Cardiac muscle cell (in vitro differentiated cells and primary cell): ENCODE results near the gene PDCD1. TPM values are rescaled to one million over a fixed set of nuclear protein-coding genes. Genes with fewer than 3 reads are reported as not detected.
"Not testable (repeated sequence)": the region's sequence is repeated elsewhere in the genome, so short reads cannot be mapped to it uniquely, and the experiment has no call there.

Experiments
- DNase-seq, 2 donors: peaks; one replicate each; pipeline versions ENCODE4 v3.0.0 to v3.0.0-alpha.2; 2010 to 2017; ENCODE audit warnings: low read depth in 1 of 2, low spot score in 1 of 2
- H3K27ac ChIP-seq: fragments of 200-600 bp; sonication (generic); 2 replicates; pipeline ENCODE4 v1.5.1; 2016
- H3K27me3 ChIP-seq: fragments of 200-600 bp; sonication (generic); 2 replicates; pipeline ENCODE4 v1.6.0; 2016; ENCODE audit warnings: control low read depth
- H3K36me3 ChIP-seq: fragments of 200-600 bp; sonication (generic); 2 replicates; pipeline ENCODE4 v1.5.1; 2016; ENCODE audit warnings: control low read depth
- H3K4me1 ChIP-seq: fragments of 200-600 bp; sonication (generic); 2 replicates; pipeline ENCODE4 v1.8.1; 2017; ENCODE audit warnings: low read depth, mild to moderate bottlenecking, mixed run types
- H3K4me3 ChIP-seq: fragments of 200-600 bp; sonication (generic); 2 replicates; pipeline ENCODE4 v1.5.1; 2016; ENCODE audit warnings: mild to moderate bottlenecking
- H3K9me3 ChIP-seq: fragments of 200-600 bp; sonication (generic); 2 replicates; pipeline ENCODE4 v1.5.1; 2017; ENCODE audit warnings: low read depth, mild to moderate bottlenecking, control low read depth
- polyA plus RNA-seq: library from polyadenylated mRNA; unstranded; fragments of >200 nt; fragmentation: Nextera tagmentation; extraction: Ambion mirVana; gene quantifications from 2 replicates; pipeline ENCODE4 v1.2.1, GENCODE V29; 2016
- total RNA-seq: library from RNA; depleted of rRNA; stranded (reverse); fragments of >200 nt; gene quantifications from 2 replicates; pipeline ENCODE4 v1.2.3, GENCODE V29; 2016
- TF ChIP-seq, protein P1 (sequence below): IDR thresholded peaks from 2 replicates; pipeline ENCODE4 v1.5.1; 2012; ENCODE audit warnings: low read depth, mild to moderate bottlenecking, low read length

The PDCD1 gene
- total and polyA plus RNA-seq, 2 experiments from 2014 or later, result not detected

DNA sequence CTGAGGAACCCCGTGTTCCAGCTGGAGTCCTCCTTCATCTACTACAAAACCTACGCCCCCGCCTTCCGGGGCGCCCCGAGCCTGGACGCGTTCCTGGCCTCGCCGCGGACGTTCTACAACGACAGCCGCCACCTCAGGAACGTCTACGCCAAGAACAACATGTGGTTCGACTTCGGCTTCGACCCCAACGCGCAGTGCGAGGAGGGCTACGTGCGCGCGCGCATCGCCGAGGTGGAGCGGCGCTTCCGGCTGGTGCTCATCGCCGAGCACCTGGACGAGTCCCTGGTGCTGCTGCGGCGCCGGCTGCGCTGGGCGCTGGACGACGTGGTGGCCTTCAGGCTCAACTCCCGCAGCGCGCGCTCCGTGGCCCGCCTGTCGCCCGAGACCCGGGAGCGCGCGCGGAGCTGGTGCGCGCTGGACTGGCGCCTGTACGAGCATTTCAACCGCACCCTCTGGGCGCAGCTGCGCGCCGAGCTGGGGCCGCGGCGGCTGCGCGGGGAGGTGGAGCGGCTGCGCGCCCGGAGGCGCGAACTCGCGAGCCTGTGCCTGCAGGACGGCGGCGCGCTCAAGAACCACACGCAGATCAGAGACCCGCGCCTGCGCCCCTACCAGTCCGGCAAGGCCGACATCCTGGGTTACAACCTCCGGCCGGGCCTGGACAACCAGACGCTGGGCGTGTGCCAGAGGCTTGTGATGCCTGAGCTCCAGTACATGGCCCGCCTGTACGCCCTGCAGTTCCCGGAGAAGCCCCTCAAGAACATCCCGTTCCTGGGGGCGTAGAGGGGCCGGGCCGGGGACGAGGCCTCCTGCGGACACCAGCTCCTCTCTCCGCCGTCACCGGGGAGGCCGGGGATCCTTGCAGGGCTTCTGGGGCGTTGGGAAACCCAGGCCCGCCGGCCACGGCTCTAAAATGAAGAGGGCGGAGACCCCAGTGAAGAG lies 55.0 kb downstream of the PDCD1 start:
- H3K4me1 ChIP-seq, result peaks cover 6% of the 10 kb centered on the region
- H3K36me3 ChIP-seq, result no peaks in the 10 kb centered on the region
- no peak overlapping the region for H3K27ac ChIP-seq
- H3K4me3 ChIP-seq, result peak overlapping the region; percentile 30
- H3K27me3 ChIP-seq, result peaks cover 17% of the 10 kb centered on the region
- peak; percentile 67 to 74 for DNase-seq
- no peaks in the 10 kb centered on the region for H3K9me3 ChIP-seq
- TF ChIP-seq, protein P1, sequence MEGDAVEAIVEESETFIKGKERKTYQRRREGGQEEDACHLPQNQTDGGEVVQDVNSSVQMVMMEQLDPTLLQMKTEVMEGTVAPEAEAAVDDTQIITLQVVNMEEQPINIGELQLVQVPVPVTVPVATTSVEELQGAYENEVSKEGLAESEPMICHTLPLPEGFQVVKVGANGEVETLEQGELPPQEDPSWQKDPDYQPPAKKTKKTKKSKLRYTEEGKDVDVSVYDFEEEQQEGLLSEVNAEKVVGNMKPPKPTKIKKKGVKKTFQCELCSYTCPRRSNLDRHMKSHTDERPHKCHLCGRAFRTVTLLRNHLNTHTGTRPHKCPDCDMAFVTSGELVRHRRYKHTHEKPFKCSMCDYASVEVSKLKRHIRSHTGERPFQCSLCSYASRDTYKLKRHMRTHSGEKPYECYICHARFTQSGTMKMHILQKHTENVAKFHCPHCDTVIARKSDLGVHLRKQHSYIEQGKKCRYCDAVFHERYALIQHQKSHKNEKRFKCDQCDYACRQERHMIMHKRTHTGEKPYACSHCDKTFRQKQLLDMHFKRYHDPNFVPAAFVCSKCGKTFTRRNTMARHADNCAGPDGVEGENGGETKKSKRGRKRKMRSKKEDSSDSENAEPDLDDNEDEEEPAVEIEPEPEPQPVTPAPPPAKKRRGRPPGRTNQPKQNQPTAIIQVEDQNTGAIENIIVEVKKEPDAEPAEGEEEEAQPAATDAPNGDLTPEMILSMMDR, result no peak

DNA sequence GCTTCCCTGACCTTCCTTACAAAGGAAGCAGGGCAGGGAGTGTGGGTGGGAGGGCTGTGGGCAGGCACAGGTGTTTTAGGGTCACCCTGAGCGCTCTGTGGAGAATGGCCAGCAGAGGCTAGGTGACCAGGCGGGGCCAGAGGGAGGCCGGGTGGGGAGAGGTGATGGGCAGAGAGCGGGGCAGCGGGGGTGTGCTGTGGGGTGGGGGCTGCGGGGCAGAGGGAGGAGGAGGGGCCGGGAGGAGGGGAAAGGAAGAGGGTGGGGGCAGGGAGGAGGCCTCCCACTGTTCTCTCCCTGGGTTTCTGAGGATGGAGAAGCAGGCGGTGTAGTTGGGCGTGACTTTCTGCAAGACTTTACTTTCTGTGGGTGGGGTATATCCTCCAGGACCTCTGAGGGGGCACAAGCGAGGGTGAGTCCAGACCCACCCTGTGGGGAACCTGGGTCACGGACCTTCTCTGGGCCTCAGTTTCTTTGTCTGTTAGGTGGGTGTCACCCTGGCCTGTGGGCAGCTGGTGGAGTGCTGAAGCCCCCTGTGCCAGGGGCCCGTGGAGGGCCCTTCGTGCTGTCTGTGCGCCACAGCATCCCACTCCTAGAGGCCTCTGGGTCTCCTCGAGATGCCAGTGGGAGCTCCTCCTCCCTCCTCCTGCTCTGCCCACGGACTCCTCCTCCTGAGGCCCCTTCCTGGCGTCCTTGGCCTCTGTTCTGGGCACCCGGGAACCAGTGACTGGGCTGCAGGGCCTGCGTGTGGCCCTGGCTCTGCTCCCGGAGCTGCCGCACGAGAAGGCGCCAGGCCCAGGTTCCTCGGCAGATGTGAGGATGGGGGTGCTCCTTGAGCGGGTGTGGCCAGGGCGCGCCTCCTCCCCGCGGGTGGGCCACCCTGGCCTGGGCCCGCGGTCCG lies 56.0 kb downstream of the PDCD1 start:
- Histone ChIP-seq H3K4me1 (peaks cover 6% of the 10 kb centered on the region), H3K9me3 (no peaks in the 10 kb centered on the region), H3K27ac (no peak overlapping the region), H3K4me3 (no peak overlapping the region), H3K36me3 (no peaks in the 10 kb centered on the region), H3K27me3 (peaks cover 17% of the 10 kb centered on the region)
- DNase-seq, result no peak
- TF ChIP-seq, protein P1, result no peak

DNA sequence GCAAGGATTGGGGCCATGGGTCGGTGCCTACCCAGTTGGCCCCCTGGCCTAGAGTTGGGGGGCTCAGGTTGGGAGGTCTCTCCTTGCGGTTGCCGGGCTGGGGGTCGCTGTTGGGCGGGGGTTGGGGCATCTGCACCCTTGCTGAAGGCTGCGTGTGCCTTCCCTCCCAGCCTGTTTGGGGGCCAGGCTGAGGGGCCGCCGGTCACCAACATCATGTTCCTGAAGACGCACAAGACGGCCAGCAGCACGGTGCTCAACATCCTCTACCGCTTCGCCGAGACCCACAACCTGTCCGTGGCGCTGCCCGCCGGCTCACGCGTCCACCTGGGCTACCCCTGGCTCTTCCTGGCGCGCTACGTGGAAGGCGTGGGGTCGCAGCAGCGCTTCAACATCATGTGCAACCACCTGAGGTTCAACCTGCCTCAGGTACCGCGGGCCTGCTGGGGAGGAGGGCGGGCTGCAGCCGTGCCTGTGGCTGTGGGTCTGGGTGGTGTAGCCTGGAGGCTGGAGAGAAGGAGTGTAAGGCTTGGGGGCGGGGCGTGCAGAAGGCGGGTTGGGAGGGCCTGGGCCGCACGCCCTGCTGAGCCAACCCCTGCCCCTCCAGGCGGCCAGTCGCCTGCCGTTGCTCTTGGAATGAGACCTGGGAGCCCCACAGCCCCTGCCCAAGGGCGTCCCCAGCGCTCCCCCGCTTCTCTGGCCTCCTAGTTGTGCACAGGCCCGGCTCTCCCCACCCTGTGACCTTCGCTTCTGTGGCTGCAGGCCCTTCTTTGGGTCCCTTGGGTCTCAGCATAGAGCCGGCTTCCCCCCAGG lies 56.9 kb downstream of the PDCD1 start:
- no peaks in the 10 kb centered on the region for H3K36me3 ChIP-seq
- no peak overlapping the region for H3K27ac ChIP-seq
- peaks cover 6% of the 10 kb centered on the region for H3K4me1 ChIP-seq
- peaks cover 17% of the 10 kb centered on the region for H3K27me3 ChIP-seq
- peak in 1 of 2 donors; percentile 38 for DNase-seq
- TF ChIP-seq, protein P1, result no peak
- H3K4me3 ChIP-seq, result no peak overlapping the region
- H3K9me3 ChIP-seq, result no peaks in the 10 kb centered on the region

DNA sequence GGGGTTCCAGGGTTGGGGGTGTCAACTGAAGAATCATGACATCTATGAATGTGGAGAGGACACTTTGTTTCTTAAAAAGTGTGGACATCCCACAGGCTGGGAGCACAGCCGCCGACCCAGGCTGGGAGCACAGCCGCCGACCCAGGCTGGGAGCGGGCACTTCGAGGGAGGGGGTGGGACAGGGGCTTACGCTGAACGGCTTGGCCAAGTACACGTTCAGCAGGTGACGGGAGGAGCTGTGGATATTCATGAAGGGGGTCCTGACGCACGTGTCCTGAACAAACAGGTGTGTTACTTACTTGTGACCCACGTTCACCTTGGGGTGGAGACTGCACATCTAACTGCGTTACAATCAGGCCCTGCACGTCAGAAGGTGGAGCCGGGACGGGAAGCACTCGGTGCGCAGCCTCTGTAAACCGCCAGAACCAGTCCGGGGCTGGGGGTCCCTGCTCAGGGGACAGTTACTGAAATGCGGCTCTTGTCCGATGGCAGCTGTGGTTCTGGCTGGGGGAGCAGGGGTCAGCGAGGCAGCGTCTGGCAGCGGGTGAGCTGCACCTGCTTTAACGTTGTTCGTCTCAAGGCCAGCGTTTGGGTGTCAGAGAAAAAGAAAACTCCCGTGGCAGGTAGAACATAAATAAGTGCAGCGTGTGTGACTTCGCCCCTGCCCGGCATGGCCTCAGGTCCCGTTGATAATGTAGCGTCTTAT lies 58.3 kb downstream of the PDCD1 start:
- H3K4me3 ChIP-seq, H3K4me1 ChIP-seq, H3K27ac ChIP-seq, H3K36me3 ChIP-seq, DNase-seq, H3K9me3 ChIP-seq: not testable (repeated sequence)
- H3K27me3 ChIP-seq, result peaks cover 17% of the 10 kb centered on the region

Other genes with a start within 250 kb of the PDCD1 start
- gene THAP4, start 221.7 kb downstream of the PDCD1 start, total RNA-seq, result 93.0 and 101 TPM in 2 replicates
- 82.0 and 113 TPM in 2 replicates for gene THAP4, start 221.7 kb downstream of the PDCD1 start, polyA plus RNA-seq
- gene ATG4B, start 221.2 kb downstream of the PDCD1 start, total RNA-seq, result 62.4 and 105 TPM in 2 replicates
- gene ATG4B, start 221.2 kb downstream of the PDCD1 start, polyA plus RNA-seq, result 110 and 140 TPM in 2 replicates
- 31.1 and 47.7 TPM in 2 replicates for gene DTYMK, start 172.1 kb downstream of the PDCD1 start, total RNA-seq
- 72.7 and 85.3 TPM in 2 replicates for gene DTYMK, start 172.1 kb downstream of the PDCD1 start, polyA plus RNA-seq
- gene ING5, start 156.9 kb downstream of the PDCD1 start, total RNA-seq, result 39.4 and 53.6 TPM in 2 replicates
- gene ING5, start 156.9 kb downstream of the PDCD1 start, polyA plus RNA-seq, result 16.3 and 26.3 TPM in 2 replicates
- gene D2HGDH, start 124.3 kb downstream of the PDCD1 start, total RNA-seq, result 19.4 and 26.8 TPM in 2 replicates
- gene D2HGDH, start 124.3 kb downstream of the PDCD1 start, polyA plus RNA-seq, result 23.4 and 24.6 TPM in 2 replicates
- gene GAL3ST2, start 82.1 kb downstream of the PDCD1 start, total RNA-seq, result 0.18 and 1.2 TPM in 2 replicates
- not detected in 2 replicates for gene GAL3ST2, start 82.1 kb downstream of the PDCD1 start, polyA plus RNA-seq
- 0.56 and 1.8 TPM in 2 replicates for gene NEU4, start 49.7 kb downstream of the PDCD1 start, total RNA-seq
- 0.13 and 1.6 TPM in 2 replicates for gene NEU4, start 49.7 kb downstream of the PDCD1 start, polyA plus RNA-seq
- gene RTP5, start 10.8 kb upstream of the PDCD1 start, total RNA-seq, result not detected in 2 replicates
- not detected in 2 replicates for gene RTP5, start 10.8 kb upstream of the PDCD1 start, polyA plus RNA-seq